Middle frontal gyrus (tissue), 1 donor: ENCODE measurements around the gene HSD17B7.
A peak's percentile ranks its signal among the peaks of the same experiment; 100 is the strongest.
"Not testable (repeated sequence)": the region's sequence is repeated elsewhere in the genome, so short reads cannot be mapped to it uniquely, and the experiment has no call there.

Source experiments
- DNase-seq: peaks from one replicate; pipeline ENCODE4 v3.0.0-alpha.2; 2015; ENCODE audit warnings: low spot score; ENCODE audit errors: extremely low spot score

Gene HSD17B7, protein sequence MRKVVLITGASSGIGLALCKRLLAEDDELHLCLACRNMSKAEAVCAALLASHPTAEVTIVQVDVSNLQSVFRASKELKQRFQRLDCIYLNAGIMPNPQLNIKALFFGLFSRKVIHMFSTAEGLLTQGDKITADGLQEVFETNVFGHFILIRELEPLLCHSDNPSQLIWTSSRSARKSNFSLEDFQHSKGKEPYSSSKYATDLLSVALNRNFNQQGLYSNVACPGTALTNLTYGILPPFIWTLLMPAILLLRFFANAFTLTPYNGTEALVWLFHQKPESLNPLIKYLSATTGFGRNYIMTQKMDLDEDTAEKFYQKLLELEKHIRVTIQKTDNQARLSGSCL

GRCh38 chr1:162790303-162790984, at the start of gene HSD17B7:
TSS of gene HSD17B7 (plus strand) at chr1:162790702. CDS start at chr1:162790801, 99 bp downstream.
- peak; percentile 59 for DNase-seq

- no peak for DNase-seq
These were observed 49.7 kb upstream of the HSD17B7 start for GRCh38 chr1:162740755-162741154.

- no peak for DNase-seq
These were observed 48.9 kb upstream of the HSD17B7 start for GRCh38 chr1:162741574-162741973.

- not testable (repeated sequence) for DNase-seq
These were observed 44.1 kb upstream of the HSD17B7 start for GRCh38 chr1:162746264-162746942.

GRCh38 chr1:162753001-162753658, 37.4 kb upstream of the HSD17B7 start:
- no peak for DNase-seq

DNA sequence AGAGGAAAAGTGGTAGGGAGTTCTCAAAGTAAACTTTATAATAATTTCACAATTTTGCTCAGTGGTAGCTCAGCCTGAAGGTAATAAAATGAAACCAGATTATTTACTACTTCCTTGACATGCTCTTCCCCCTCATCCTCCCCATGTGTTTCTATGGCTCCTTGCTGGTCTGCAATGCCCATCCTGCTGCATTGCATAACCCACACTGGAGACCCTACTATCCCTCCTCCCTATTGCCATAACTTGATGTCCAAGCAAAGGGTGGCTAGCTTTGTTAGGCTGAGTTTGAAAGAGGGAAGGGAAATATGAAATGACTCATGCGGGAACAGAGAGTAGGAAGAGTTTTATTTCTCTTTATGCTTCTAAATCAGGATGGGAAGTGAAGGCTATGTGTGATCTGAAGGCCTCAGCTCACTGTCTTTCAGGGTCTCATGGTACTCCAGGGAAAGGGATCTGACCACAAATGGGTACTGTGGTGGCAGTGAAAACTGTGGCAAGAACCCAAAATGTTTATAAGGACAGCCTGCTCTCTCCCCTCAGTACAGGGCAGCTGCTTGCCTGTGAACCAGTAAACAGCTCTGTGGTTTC, 36.4 kb upstream of the HSD17B7 start:
- no peak for DNase-seq

DNA sequence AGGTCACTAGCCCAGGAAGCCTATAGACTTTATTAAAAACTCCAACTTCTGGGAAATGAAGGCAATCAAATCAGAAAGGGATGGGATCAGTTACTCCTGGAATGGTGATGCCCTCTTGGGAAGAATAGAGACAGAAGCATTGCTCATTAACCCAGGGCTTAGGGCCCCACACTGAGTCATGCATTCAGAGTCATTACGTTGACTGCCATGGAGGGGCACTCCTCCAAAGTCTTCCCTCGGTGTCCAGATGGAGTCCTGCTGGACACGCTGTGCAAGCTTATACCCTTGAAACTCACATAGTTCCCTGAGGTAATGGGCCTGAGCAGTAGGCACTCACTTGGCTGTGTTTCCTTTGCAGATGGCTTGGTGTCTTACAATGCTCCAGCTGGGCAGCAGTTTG, 35.2 kb upstream of the HSD17B7 start:
- no peak for DNase-seq

DNA sequence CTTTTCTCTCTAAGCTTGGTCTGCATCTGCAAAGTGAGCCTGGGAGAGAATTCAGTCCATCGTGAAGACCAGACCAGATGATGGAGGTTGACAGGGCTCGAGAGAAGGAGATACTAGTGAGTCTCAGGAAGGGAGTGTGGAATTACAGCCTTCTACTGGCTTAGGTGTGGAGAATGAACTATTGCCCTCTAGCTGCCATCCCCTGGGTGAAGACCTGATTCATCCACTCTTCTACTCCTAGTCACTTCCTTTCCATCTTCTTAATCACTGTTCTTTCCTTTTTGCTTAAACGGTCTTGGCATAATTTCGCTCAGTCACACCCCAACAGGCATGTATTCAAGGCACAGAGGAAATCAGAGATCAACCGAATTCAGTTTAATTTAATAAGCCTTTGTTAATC, 34.0 kb upstream of the HSD17B7 start:
- DNase-seq: no peak

DNA sequence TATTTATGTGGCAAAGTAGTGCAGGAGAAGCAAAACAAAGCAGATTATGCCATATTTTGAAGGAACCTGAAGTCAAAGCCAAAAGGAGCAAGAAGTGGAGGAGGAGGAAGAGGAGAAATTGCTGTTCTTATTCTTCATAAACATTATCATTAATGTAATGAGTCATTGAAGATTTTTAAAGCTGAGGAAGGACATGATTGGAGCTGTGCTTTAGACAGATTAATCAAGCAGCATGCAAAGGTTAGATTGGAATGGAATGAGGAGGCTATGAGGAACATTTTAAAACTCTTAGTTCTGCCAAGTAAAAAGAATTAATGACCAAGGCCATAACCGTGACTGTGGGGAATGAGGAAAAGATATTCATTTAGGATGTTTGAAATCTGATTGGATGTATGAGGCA, 33.0 kb upstream of the HSD17B7 start:
- DNase-seq: no peak

- DNase-seq: no peak
These were observed 24.7 kb upstream of the HSD17B7 start for GRCh38 chr1:162765788-162766187.

DNA sequence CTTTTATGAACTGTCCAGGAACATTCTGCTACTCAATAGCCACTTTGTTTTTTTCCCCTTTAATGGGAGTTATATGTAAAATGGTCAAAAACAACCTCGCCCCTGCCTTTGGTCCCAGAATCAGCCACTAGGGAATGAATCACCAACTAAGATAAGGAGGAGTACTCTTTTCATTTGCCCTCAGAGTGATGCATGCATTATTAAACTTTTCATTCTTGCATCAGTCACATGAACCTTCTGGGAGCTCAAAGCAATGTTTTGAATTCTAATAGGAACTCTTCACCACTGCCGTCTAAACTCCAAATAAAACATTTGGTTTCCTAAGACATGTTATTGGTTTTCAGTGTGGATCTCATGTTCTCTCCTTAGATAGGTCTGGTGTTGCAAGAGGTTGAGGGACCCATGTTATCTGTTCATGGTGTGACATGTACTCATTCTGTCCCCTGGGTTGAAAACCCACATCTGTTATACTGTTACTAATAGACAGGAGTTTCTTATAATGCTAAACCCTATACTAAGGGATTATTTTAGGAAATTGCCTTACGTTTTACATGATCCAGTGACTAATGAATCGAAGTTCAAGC, 17.8 kb upstream of the HSD17B7 start:
- DNase-seq: no peak

GRCh38 chr1:162774007-162774406, 16.5 kb upstream of the HSD17B7 start:
- DNase-seq: no peak

GRCh38 chr1:162779043-162779442, 11.5 kb upstream of the HSD17B7 start:
- no peak for DNase-seq

DNA sequence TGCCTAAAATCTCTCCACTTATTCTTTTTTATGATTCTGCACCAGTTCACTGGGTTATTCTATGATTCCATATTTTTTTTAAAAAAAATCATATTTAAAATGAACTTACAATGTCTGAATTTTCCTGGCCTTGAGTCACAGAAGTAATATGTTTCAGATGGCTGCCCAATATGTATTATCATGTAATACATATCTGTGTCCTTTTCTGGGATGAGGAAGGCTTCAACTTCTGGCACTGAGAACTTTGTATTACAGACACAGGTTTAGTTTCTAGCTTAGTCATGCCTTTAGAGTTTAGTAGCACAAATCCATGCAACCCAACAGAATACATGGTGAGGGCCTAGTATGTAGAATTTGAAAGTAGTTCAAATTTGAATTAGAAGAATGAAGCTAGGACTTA, 7.8 kb upstream of the HSD17B7 start:
- DNase-seq: no peak

- not testable (repeated sequence) for DNase-seq
These were observed 5.6 kb upstream of the HSD17B7 start for GRCh38 chr1:162784926-162785325.

- DNase-seq: not testable (repeated sequence)
These were observed 1.7 kb upstream of the HSD17B7 start for GRCh38 chr1:162788783-162789182.

DNA sequence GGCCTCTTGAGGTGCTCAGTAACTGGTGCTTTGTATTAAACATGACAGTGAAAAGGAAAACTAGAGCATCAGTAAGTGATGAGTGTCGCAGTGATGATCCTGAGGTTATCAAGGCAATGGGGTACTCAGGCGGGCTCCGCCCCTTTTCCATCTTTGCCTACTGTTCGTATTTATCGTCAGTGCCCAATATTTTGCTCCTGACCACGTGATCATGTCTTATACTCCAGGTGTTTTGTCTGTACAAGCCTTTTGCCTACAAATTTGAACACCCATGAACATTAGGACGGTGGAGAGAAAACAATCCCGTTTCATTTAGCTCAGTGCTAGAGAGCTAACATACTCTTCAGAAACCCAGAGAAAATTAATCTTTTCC, 469 bp downstream of the HSD17B7 start:
- DNase-seq: not testable (repeated sequence)

- not testable (repeated sequence) for DNase-seq
These were observed 3.8 kb downstream of the HSD17B7 start for GRCh38 chr1:162794284-162794683.

DNA sequence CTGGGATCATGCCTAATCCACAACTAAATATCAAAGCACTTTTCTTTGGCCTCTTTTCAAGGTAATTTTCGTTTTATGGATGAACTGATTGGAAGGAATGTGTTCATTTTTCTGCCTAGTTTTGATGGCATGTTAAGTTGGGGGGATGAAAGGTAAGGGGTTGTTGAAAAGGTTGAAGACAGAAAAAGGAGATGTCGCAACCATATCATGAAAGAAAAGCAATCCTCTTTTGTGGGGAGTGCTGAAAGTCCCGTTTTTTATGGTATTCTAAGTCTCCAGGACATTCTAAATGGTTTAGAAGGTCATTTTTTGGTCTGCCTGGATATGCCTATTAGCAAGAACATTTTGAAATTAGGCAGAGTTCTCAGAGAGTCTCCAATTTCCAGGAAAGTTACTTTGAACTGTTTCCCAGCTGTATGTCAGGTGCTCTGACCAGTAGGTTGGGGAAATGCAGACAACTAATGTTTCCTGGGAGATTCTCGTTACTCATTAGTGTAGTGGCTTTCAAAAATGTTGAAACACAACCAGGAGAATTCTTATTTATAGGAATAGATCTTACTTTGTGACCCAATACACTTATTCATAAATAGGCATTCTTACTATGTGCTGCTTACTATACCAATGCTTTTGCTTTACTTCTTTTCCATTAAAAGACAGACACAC, 6.2 kb downstream of the HSD17B7 start:
- not testable (repeated sequence) for DNase-seq
